DMS 273 (cell line): ENCODE results near the gene KIF26B.
"Not testable (repeated sequence)": the region's sequence is repeated elsewhere in the genome, so short reads cannot be mapped to it uniquely, and the experiment has no call there.

Experiments
- DNase-seq: peaks from one replicate; lab custom pipeline; 2025; ENCODE audit not compliant: unreplicated experiment; lab: John Stamatoyannopoulos, UW

KIF26B gene

GRCh38 chr1:245345191-245345884, 190.6 kb downstream of the KIF26B start:
- no peak for DNase-seq

GRCh38 chr1:245348626-245349025, 193.8 kb downstream of the KIF26B start:
- DNase-seq = no peak

- DNase-seq = no peak
Measured at GRCh38 chr1:245353411-245353810, 198.6 kb downstream of the KIF26B start.

GRCh38 chr1:245353915-245354775, 199.4 kb downstream of the KIF26B start:
- no peak for DNase-seq

GRCh38 chr1:245355851-245356630, 201.3 kb downstream of the KIF26B start:
- DNase-seq = not testable (repeated sequence)

GRCh38 chr1:245356891-245357585, 202.3 kb downstream of the KIF26B start:
- DNase-seq = no peak

GRCh38 chr1:245359101-245359680, 204.4 kb downstream of the KIF26B start:
- DNase-seq = not testable (repeated sequence)

GRCh38 chr1:245361065-245361464, 206.3 kb downstream of the KIF26B start:
- DNase-seq = no peak

GRCh38 chr1:245361951-245362350, 207.2 kb downstream of the KIF26B start:
- no peak for DNase-seq

- DNase-seq = no peak
Measured at GRCh38 chr1:245363461-245364200, 208.8 kb downstream of the KIF26B start.

GRCh38 chr1:245365095-245366020, 210.6 kb downstream of the KIF26B start:
- DNase-seq = no peak

- DNase-seq = no peak
Measured at GRCh38 chr1:245366886-245367285, 212.1 kb downstream of the KIF26B start.

GRCh38 chr1:245370175-245370825, 215.5 kb downstream of the KIF26B start:
- no peak for DNase-seq

GRCh38 chr1:245370905-245371581, 216.3 kb downstream of the KIF26B start:
- DNase-seq = peak; percentile 29

GRCh38 chr1:245373131-245373530, 218.3 kb downstream of the KIF26B start:
- DNase-seq = no peak

GRCh38 chr1:245375789-245376460, 221.1 kb downstream of the KIF26B start:
- no peak for DNase-seq

- no peak for DNase-seq
Measured at GRCh38 chr1:245377854-245378253, 223.1 kb downstream of the KIF26B start.
